T-cell (primary cell): ENCODE data around the gene DMBT1. TPM values are rescaled to one million over a fixed set of nuclear protein-coding genes. Genes with fewer than 3 reads are reported as not detected.

Experiments used
- ATAC-seq, 4 experiments: fragments of 200-7000 bp in 3 of 4; fragments of 150-1000 bp in 1 of 4; cut with Tn5 transposase; replicated peaks in 1 of 4; 1 replicate in 3 of 4; 2 replicates in 1 of 4; pipeline ENCODE4 v1.10.0; 2021; ENCODE audit warnings: moderate library complexity in 3 of 4, mild to moderate bottlenecking in 2 of 4, moderate number of reproducible peaks in 1 of 4
- CTCF ChIA-PET, 2 donors: fragments of 300-600 bp; sonication (Branson Sonifier 250); formaldehyde crosslinking; loops; one replicate each; lab custom pipeline; 2022; ENCODE audit warnings: antibody characterized with exemption in 2 of 2; lab: Charles Lee
- POLR2A ChIA-PET, 2 donors: fragments of 300-600 bp; sonication (Branson Sonifier 250); formaldehyde crosslinking; loops; one replicate each; lab custom pipeline; 2022; ENCODE audit warnings: antibody characterized with exemption in 2 of 2; lab: Charles Lee
- DNase-seq, 35 experiments: peaks; one replicate each; pipeline versions ENCODE4 v3.0.0 to v3.0.0-alpha.2; 2013 to 2023
- H3K27ac ChIP-seq: one replicate; pipeline ENCODE4 v1.5.1; 2013; ENCODE audit warnings: low read length
- H3K27me3 ChIP-seq, 2 experiments: replicated peaks in 1 of 2; 1 replicate in 1 of 2; 2 replicates in 1 of 2; pipeline versions ENCODE4 v1.6.1 to v1.7.0; 2013; ENCODE audit warnings: low read length in 1 of 2, mixed read lengths in 1 of 2; ENCODE audit not compliant: control insufficient read depth in 2 of 2, insufficient read depth in 2 of 2; ENCODE audit errors: extremely low read depth in 1 of 2
- H3K36me3 ChIP-seq, 2 donors: 1 replicate in 1 of 2; 2 replicates in 1 of 2; pipeline versions ENCODE4 v1.6.1 to v1.7.0; 2013; ENCODE audit warnings: low read length in 1 of 2; ENCODE audit not compliant: control insufficient read depth in 2 of 2, insufficient read depth in 1 of 2; ENCODE audit errors: extremely low read depth in 1 of 2
- H3K4me1 ChIP-seq, 2 experiments: 1 replicate in 1 of 2; 2 replicates in 1 of 2; pipeline versions ENCODE4 v1.6.1 to v1.7.0; 2013; ENCODE audit warnings: low read length in 2 of 2, mixed read lengths in 1 of 2; ENCODE audit not compliant: insufficient read depth in 2 of 2, control insufficient read depth in 1 of 2; ENCODE audit errors: extremely low read depth in 1 of 2
- H3K4me3 ChIP-seq, 2 donors: 1 replicate in 1 of 2; 2 replicates in 1 of 2; pipeline versions ENCODE4 v1.5.1 to v1.7.0; 2013; ENCODE audit warnings: mild to moderate bottlenecking in 2 of 2, low read length in 1 of 2, moderate library complexity in 1 of 2; ENCODE audit not compliant: control insufficient read depth in 1 of 2; ENCODE audit errors: extremely low read depth in 1 of 2
- H3K9me3 ChIP-seq: 2 replicates; pipeline ENCODE4 v1.7.0; 2013
- H3K27ac Mint-ChIP-seq, 2 donors: one replicate each; pipeline ENCODE4 v1.8.0; 2020 to 2021; ENCODE audit warnings: mild to moderate bottlenecking in 2 of 2, mixed read lengths in 2 of 2
- H3K27me3 Mint-ChIP-seq, 2 donors: one replicate each; pipeline ENCODE4 v1.8.0; 2021 to 2022; ENCODE audit warnings: mixed read lengths in 2 of 2
- H3K36me3 Mint-ChIP-seq: one replicate; pipeline ENCODE4 v1.8.0; 2021; ENCODE audit warnings: mixed read lengths
- H3K4me1 Mint-ChIP-seq, 3 donors: one replicate each; pipeline ENCODE4 v1.8.0; 2020 to 2022; ENCODE audit warnings: mixed read lengths in 3 of 3, mild to moderate bottlenecking in 1 of 3
- H3K4me3 Mint-ChIP-seq, 3 donors: one replicate each; pipeline ENCODE4 v1.8.0; 2020 to 2022; ENCODE audit warnings: mild to moderate bottlenecking in 3 of 3, mixed read lengths in 3 of 3, moderate library complexity in 3 of 3
- H3K9me3 Mint-ChIP-seq, 3 donors: one replicate each; pipeline ENCODE4 v1.8.0; 2020 to 2022; ENCODE audit warnings: mixed read lengths in 3 of 3
- WGBS: methylation state at CpG from one replicate; pipeline ENCODE4 v1.1.5; 2013; ENCODE audit warnings: missing lambda C conversion rate; ENCODE audit not compliant: insufficient coverage; 5-methylcytosine and 5-hydroxymethylcytosine counted together
- total RNA-seq, 35 experiments: library from RNA in 6 of 35; stranded (reverse) in 6 of 35; fragments of 120-200 nt in 1 of 35; gene quantifications; one replicate each; pipeline versions ENCODE4 v1.2.1 to v1.2.4 and lab custom pipeline; 2013 to 2026

Gene DMBT1
- total RNA-seq, 5 donors from 2014 or later (not counting 1 experiment from before 2014, with no cell fraction given) = 0.10 to 0.18 (median 0.13) TPM; not detected in 2

- Histone ChIP-seq H3K27me3 (peaks cover 0 to 23% of the 10 kb centered on the region in 2 experiments), H3K4me1 (no peaks in the 10 kb centered on the region), H3K9me3 (no peaks in the 10 kb centered on the region), H3K36me3 (no peaks in the 10 kb centered on the region), H3K4me3 (no peak overlapping the region), H3K27ac (no peak overlapping the region)
- Mint-ChIP-seq H3K9me3 (no peaks in the 10 kb centered on the region), H3K4me1 (no peaks in the 10 kb centered on the region), H3K27ac (no peak overlapping the region), H3K4me3 (no peak overlapping the region), H3K36me3 (no peaks in the 10 kb centered on the region), H3K27me3 (peaks cover 31 to 32% of the 10 kb centered on the region in 2 donors)
- POLR2A ChIA-PET = no interaction called here
- CTCF ChIA-PET = no interaction called here
- DNase-seq (no peak), ATAC-seq (no peak)
Observed at GRCh38 chr10:122678266-122678665, 117.7 kb downstream of the DMBT1 start.

- Histone ChIP-seq H3K27ac (no peak overlapping the region), H3K36me3 (no peaks in the 10 kb centered on the region), H3K9me3 (no peaks in the 10 kb centered on the region), H3K27me3 (peaks cover 0 to 24% of the 10 kb centered on the region in 2 experiments), H3K4me1 (no peaks in the 10 kb centered on the region), H3K4me3 (no peak overlapping the region)
- Mint-ChIP-seq H3K27ac (no peak overlapping the region), H3K4me3 (no peak overlapping the region), H3K4me1 (no peaks in the 10 kb centered on the region), H3K27me3 (peaks cover 25 to 26% of the 10 kb centered on the region in 2 donors), H3K36me3 (no peaks in the 10 kb centered on the region), H3K9me3 (no peaks in the 10 kb centered on the region)
- POLR2A ChIA-PET = no interaction called here
- DNase-seq (no peak), ATAC-seq (no peak)
- WGBS = 81% methylated on average over 3 of the region's 5 CpGs
- CTCF ChIA-PET = no interaction called here
Observed at GRCh38 chr10:122682522-122682921, 122.0 kb downstream of the DMBT1 start.

- POLR2A ChIA-PET = interaction anchor here in 1 of 2 donors (0.8 kb wide), 1 partner anchor 26 kb away, joined by 3 read pairs; no protein-coding TSS in a partner anchor
- no peaks in the 10 kb centered on the region for H3K36me3 Mint-ChIP-seq
- Histone ChIP-seq H3K9me3 (no peaks in the 10 kb centered on the region), H3K27me3 (peaks cover 2 to 15% of the 10 kb centered on the region in 2 experiments), H3K36me3 (no peaks in the 10 kb centered on the region), H3K4me1 (no peaks in the 10 kb centered on the region), H3K4me3 (no peak overlapping the region), H3K27ac (no peak overlapping the region)
- no peak for DNase-seq
- no peak overlapping the region for H3K4me3 Mint-ChIP-seq
- ATAC-seq = no peak
- WGBS = 77% methylated on average over 5 of the region's 6 CpGs
- CTCF ChIA-PET = no interaction called here
- no peaks in the 10 kb centered on the region for H3K9me3 Mint-ChIP-seq
- H3K27ac Mint-ChIP-seq = no peak overlapping the region
- peaks cover 20 to 34% of the 10 kb centered on the region in 2 donors for H3K27me3 Mint-ChIP-seq
- no peaks in the 10 kb centered on the region for H3K4me1 Mint-ChIP-seq
Observed at GRCh38 chr10:122688293-122688989, 127.9 kb downstream of the DMBT1 start.

- Histone ChIP-seq H3K27me3 (peaks cover 2 to 12% of the 10 kb centered on the region in 2 experiments), H3K9me3 (no peaks in the 10 kb centered on the region), H3K36me3 (no peaks in the 10 kb centered on the region), H3K27ac (no peak overlapping the region), H3K4me3 (no peak overlapping the region), H3K4me1 (no peaks in the 10 kb centered on the region)
- H3K36me3 Mint-ChIP-seq = no peaks in the 10 kb centered on the region
- peaks cover 20 to 33% of the 10 kb centered on the region in 2 donors for H3K27me3 Mint-ChIP-seq
- ChIA-PET CTCF (interaction anchor here in 1 of 2 donors (0.6 kb wide), 1 partner anchor 254 kb away, joined by 3 read pairs; no protein-coding TSS in a partner anchor), POLR2A (no interaction called here)
- DNase-seq = no peak
- WGBS = no CpG with 5 or more reads among the region's 6 CpGs
- ATAC-seq = no peak
- no peak overlapping the region for H3K4me3 Mint-ChIP-seq
- H3K4me1 Mint-ChIP-seq = no peaks in the 10 kb centered on the region
- no peak overlapping the region for H3K27ac Mint-ChIP-seq
- no peaks in the 10 kb centered on the region for H3K9me3 Mint-ChIP-seq
Observed at GRCh38 chr10:122689146-122689820, 128.7 kb downstream of the DMBT1 start.

GRCh38 chr10:122692744-122693143 lies 132.2 kb downstream of the DMBT1 start:
- Mint-ChIP-seq H3K27ac (no peak overlapping the region), H3K4me1 (no peaks in the 10 kb centered on the region), H3K27me3 (peaks cover 9 to 17% of the 10 kb centered on the region in 2 donors), H3K9me3 (no peaks in the 10 kb centered on the region), H3K36me3 (no peaks in the 10 kb centered on the region), H3K4me3 (no peak overlapping the region)
- POLR2A ChIA-PET = no interaction called here
- ATAC-seq (no peak), DNase-seq (no peak)
- no peaks in the 10 kb centered on the region for H3K36me3 ChIP-seq
- H3K27me3 ChIP-seq = peaks cover 2 to 3% of the 10 kb centered on the region in 2 experiments
- no peak overlapping the region for H3K4me3 ChIP-seq
- 14% methylated on average over 1 of the region's 5 CpGs for WGBS
- no peaks in the 10 kb centered on the region for H3K9me3 ChIP-seq
- CTCF ChIA-PET = no interaction called here
- H3K4me1 ChIP-seq = no peaks in the 10 kb centered on the region
- H3K27ac ChIP-seq = no peak overlapping the region
